IMR-90 (cell line): ENCODE measurements around the gene MIER2. TPM values are rescaled to one million over a fixed set of nuclear protein-coding genes. Genes with fewer than 3 reads are reported as not detected.

Experiments used
- ATAC-seq: fragments of 200-7000 bp; cut with Tn5 transposase; 2 replicates; pipeline ENCODE4 v1.9.1; 2020; ENCODE audit warnings: low read depth, mild to moderate bottlenecking, moderate library complexity
- BruUV-seq: library from RNA; stranded (reverse); fragments of 400-500 nt; replicated peaks from 2 replicates; lab custom pipeline; 2021; lab: Mats Ljungman, UMichigan
- CTCF ChIA-PET: fragments of 300-600 bp; formaldehyde crosslinking; extraction: SDS; loops from one replicate; lab custom pipeline; 2021; ENCODE audit warnings: antibody characterized with exemption; lab: Yijun Ruan, JAX
- POLR2A ChIA-PET: fragments of 300-600 bp; sonication (Branson Sonifier 250); formaldehyde crosslinking; loops from one replicate; lab custom pipeline; 2022; ENCODE audit warnings: antibody characterized with exemption; ENCODE audit not compliant: unreplicated experiment; lab: Charles Lee
- DNase-seq: peaks from one replicate; pipeline ENCODE4 v3.0.0; 2013
- H2AFZ ChIP-seq: replicated peaks from 2 replicates; pipeline ENCODE3; 2013; ENCODE audit warnings: low read length, mild to moderate bottlenecking; ENCODE audit not compliant: poor library complexity
- H2AK5ac ChIP-seq: 2 replicates; pipeline ENCODE4 v1.6.1; 2013; ENCODE audit warnings: low read depth, low read length, inconsistent platforms
- H2AK9ac ChIP-seq: replicated peaks from 2 replicates; pipeline ENCODE3; 2013; ENCODE audit warnings: mild to moderate bottlenecking, low read depth, low read length, moderate library complexity; ENCODE audit not compliant: poor library complexity
- H2BK120ac ChIP-seq: 2 replicates; pipeline ENCODE4 v1.6.1; 2013; ENCODE audit warnings: low read depth, low read length, inconsistent platforms
- H2BK15ac ChIP-seq: 3 replicates; pipeline ENCODE4 v1.6.1; 2013; ENCODE audit warnings: low read depth, low read length, inconsistent platforms
- H2BK20ac ChIP-seq: 2 replicates; pipeline ENCODE4 v1.6.1; 2013; ENCODE audit warnings: low read depth, mild to moderate bottlenecking, inconsistent platforms, low read length, moderate library complexity
- H2BK5ac ChIP-seq: 2 replicates; pipeline ENCODE4 v1.6.1; 2013; ENCODE audit warnings: mild to moderate bottlenecking, low read depth, low read length, inconsistent platforms; ENCODE audit not compliant: poor library complexity, severe bottlenecking
- H3K14ac ChIP-seq: replicated peaks from 2 replicates; pipeline ENCODE4 v1.6.1; 2013; ENCODE audit warnings: low read depth, low read length, inconsistent platforms
- H3K18ac ChIP-seq: 2 replicates; pipeline ENCODE4 v1.6.1; 2013; ENCODE audit warnings: low read depth, low read length, control low read depth
- H3K23ac ChIP-seq: 2 replicates; pipeline ENCODE4 v1.6.1; 2013; ENCODE audit warnings: low read depth, low read length, inconsistent platforms
- H3K27ac ChIP-seq: 2 replicates; pipeline ENCODE4 v1.5.1; 2013; ENCODE audit warnings: mild to moderate bottlenecking, control low read depth, low read length; ENCODE audit not compliant: insufficient read depth
- H3K27me3 ChIP-seq: 2 replicates; pipeline ENCODE4 v1.6.1; 2013; ENCODE audit warnings: low read length; ENCODE audit not compliant: control insufficient read depth, insufficient read depth
- H3K36me3 ChIP-seq: 2 replicates; pipeline ENCODE4 v1.6.1; 2013; ENCODE audit warnings: low read length, mixed read lengths; ENCODE audit not compliant: control insufficient read depth, insufficient read depth
- H3K4ac ChIP-seq: 2 replicates; pipeline ENCODE4 v1.6.1; 2013; ENCODE audit warnings: low read depth, low read length, inconsistent platforms
- H3K4me1 ChIP-seq: 2 replicates; pipeline ENCODE4 v1.6.1; 2013; ENCODE audit warnings: low read length, mixed read lengths; ENCODE audit not compliant: control insufficient read depth, insufficient read depth
- H3K4me2 ChIP-seq: 2 replicates; pipeline ENCODE4 v1.6.1; 2013; ENCODE audit warnings: low read depth, mild to moderate bottlenecking, control low read depth, low read length, moderate library complexity
- H3K4me3 ChIP-seq: 2 replicates; pipeline ENCODE4 v1.5.1; 2013; ENCODE audit warnings: low read depth, mild to moderate bottlenecking, control low read depth, low read length, moderate library complexity; ENCODE audit not compliant: insufficient read depth
- H3K56ac ChIP-seq: 2 replicates; pipeline ENCODE4 v1.6.1; 2013; ENCODE audit warnings: low read length, inconsistent platforms; ENCODE audit not compliant: insufficient read depth; ENCODE audit errors: extremely low read depth
- H3K79me1 ChIP-seq, 2 experiments: 2 replicates each; pipeline ENCODE4 v1.6.1; 2013; ENCODE audit warnings: low read length in 2 of 2, inconsistent platforms in 1 of 2, low read depth in 1 of 2
- H3K9ac ChIP-seq: 2 replicates; pipeline ENCODE4 v1.6.1; 2013; ENCODE audit warnings: low read depth, low read length, control low read depth
- H3K9me1 ChIP-seq: 2 replicates; pipeline ENCODE4 v1.6.1; 2013; ENCODE audit warnings: low read length, inconsistent platforms; ENCODE audit not compliant: insufficient read depth
- H3K9me3 ChIP-seq: 2 replicates; pipeline ENCODE4 v1.6.1; 2013; ENCODE audit warnings: low read length; ENCODE audit not compliant: control insufficient read depth, insufficient read depth
- H4K20me1 ChIP-seq: 2 replicates; pipeline ENCODE4 v1.6.1; 2013; ENCODE audit warnings: low read length, inconsistent platforms; ENCODE audit not compliant: insufficient read depth
- H4K5ac ChIP-seq: 2 replicates; pipeline ENCODE4 v1.6.1; 2013; ENCODE audit warnings: mild to moderate bottlenecking, low read depth, low read length, control low read depth
- H4K8ac ChIP-seq, 2 experiments: 2 replicates each; pipeline ENCODE4 v1.6.1; 2013; ENCODE audit warnings: low read depth in 2 of 2, low read length in 2 of 2, control low read depth in 1 of 2, inconsistent platforms in 1 of 2
- H4K91ac ChIP-seq: 2 replicates; pipeline ENCODE4 v1.6.1; 2013; ENCODE audit warnings: low read depth, low read length, inconsistent platforms; ENCODE audit not compliant: insufficient read depth
- BHLHE40 ChIP-seq: fragments of 150-350 bp; IDR thresholded peaks from 2 replicates; pipeline ENCODE4 v1.6.1; 2016; ENCODE audit warnings: mild to moderate bottlenecking, low read depth, low read length
- CEBPB ChIP-seq: IDR thresholded peaks from 2 replicates; pipeline ENCODE4 v1.6.1; 2012; ENCODE audit warnings: low read depth, low read length, improper control_type of control experiment
- CHD1 ChIP-seq: IDR thresholded peaks from 2 replicates; pipeline ENCODE4 v1.6.1; 2012; ENCODE audit warnings: low read depth, low read length, improper control_type of control experiment
- FOS ChIP-seq: fragments of 150-350 bp; IDR thresholded peaks from 2 replicates; pipeline ENCODE4 v1.6.1; 2016; ENCODE audit warnings: low read depth, low read length
- MAZ ChIP-seq: IDR thresholded peaks from 2 replicates; pipeline ENCODE4 v1.6.1; 2012; ENCODE audit warnings: low read depth, mild to moderate bottlenecking, low read length, improper control_type of control experiment, moderate library complexity, borderline replicate concordance
- MXI1 ChIP-seq: IDR thresholded peaks from 2 replicates; pipeline ENCODE4 v1.6.1; 2012; ENCODE audit warnings: low read depth, mild to moderate bottlenecking, low read length, moderate library complexity, borderline replicate concordance
- NFE2L2 ChIP-seq: fragments of 150-350 bp; IDR thresholded peaks from 2 replicates; pipeline ENCODE4 v1.6.1; 2016; ENCODE audit warnings: low read depth, mild to moderate bottlenecking, low read length
- POLR2A ChIP-seq: IDR thresholded peaks from 2 replicates; pipeline ENCODE4 v1.6.1; 2012; ENCODE audit warnings: mild to moderate bottlenecking, low read depth, low read length
- RAD21 ChIP-seq: IDR thresholded peaks from 2 replicates; pipeline ENCODE4 v1.6.1; 2012; ENCODE audit warnings: low read length, improper control_type of control experiment
- RCOR1 ChIP-seq: IDR thresholded peaks from 2 replicates; pipeline ENCODE4 v1.6.1; 2012; ENCODE audit warnings: mild to moderate bottlenecking, low read length, improper control_type of control experiment; ENCODE audit not compliant: insufficient replicate concordance
- RFX5 ChIP-seq: IDR thresholded peaks from 2 replicates; pipeline ENCODE4 v1.8.0; 2012; ENCODE audit warnings: low read depth, mild to moderate bottlenecking, low read length, moderate library complexity
- SMC3 ChIP-seq: fragments of 150-350 bp; IDR thresholded peaks from 2 replicates; pipeline ENCODE4 v1.6.1; 2016; ENCODE audit warnings: low read depth, mild to moderate bottlenecking, antibody characterized with exemption, low read length, moderate library complexity
- WGBS, 2 experiments: methylation state at CpG; one replicate each; pipeline versions ENCODE4 v1.1.5 to v1.1.7; 2013; ENCODE audit warnings: missing lambda C conversion rate in 2 of 2; ENCODE audit not compliant: insufficient read length in 1 of 2; ENCODE audit errors: extremely low coverage in 2 of 2; 5-methylcytosine and 5-hydroxymethylcytosine counted together
- dilution Hi-C: fragments of 300-500 bp; cut with HindIII; formaldehyde crosslinking; loops from one replicate; pipeline ENCODE4 v1.14.3; 2018; ENCODE audit warnings: low sequenced_read_pairs; ENCODE audit not compliant: unreplicated experiment
- in situ Hi-C: fragments of 300-500 bp; cut with MboI; formaldehyde crosslinking; loops from 3 replicates; pipeline ENCODE4 v1.14.3; 2019; ENCODE audit warnings: low sequenced_read_pairs, inconsistent platforms, mixed read lengths
- intact Hi-C: fragments of 100-400 bp; cut with micrococcal nuclease; formaldehyde crosslinking; loops from 2 replicates; pipeline ENCODE4 v1.10.0; 2022
- polyA plus RNA-seq, 3 experiments: library from polyadenylated mRNA; depleted of rRNA; stranded (reverse); fragments of >200 nt; gene quantifications; 2 replicates each; pipeline ENCODE4 v1.2.3, GENCODE V29; 2012; ENCODE audit warnings: low replicate concordance in 1 of 3
- total RNA-seq: library from RNA; depleted of rRNA; stranded (reverse); fragments of >200 nt; gene quantifications from 2 replicates; pipeline ENCODE4 v1.2.3, GENCODE V29; 2012
- TF ChIP-seq, protein P1 (sequence below): fragments of 150-350 bp; IDR thresholded peaks from 2 replicates; pipeline ENCODE4 v1.6.1; 2016; ENCODE audit warnings: low read depth, mild to moderate bottlenecking, low read length, moderate library complexity, borderline replicate concordance
- TF ChIP-seq, protein P2 (sequence below): conservative IDR thresholded peaks from 2 replicates; pipeline ENCODE4 v1.5.1; 2012; ENCODE audit warnings: mild to moderate bottlenecking, low read depth, low read length, improper control_type of control experiment
- TF ChIP-seq, protein P3 (sequence below): fragments of 150-350 bp; IDR thresholded peaks from 2 replicates; pipeline ENCODE4 v1.6.1; 2017; ENCODE audit warnings: mild to moderate bottlenecking, antibody characterized with exemption, low read length, low read depth

Gene MIER2
- total and polyA plus RNA-seq, 2 of the 4 experiments (the other 2 are of a cell fraction), result 28.0 to 28.4 TPM

DNA sequence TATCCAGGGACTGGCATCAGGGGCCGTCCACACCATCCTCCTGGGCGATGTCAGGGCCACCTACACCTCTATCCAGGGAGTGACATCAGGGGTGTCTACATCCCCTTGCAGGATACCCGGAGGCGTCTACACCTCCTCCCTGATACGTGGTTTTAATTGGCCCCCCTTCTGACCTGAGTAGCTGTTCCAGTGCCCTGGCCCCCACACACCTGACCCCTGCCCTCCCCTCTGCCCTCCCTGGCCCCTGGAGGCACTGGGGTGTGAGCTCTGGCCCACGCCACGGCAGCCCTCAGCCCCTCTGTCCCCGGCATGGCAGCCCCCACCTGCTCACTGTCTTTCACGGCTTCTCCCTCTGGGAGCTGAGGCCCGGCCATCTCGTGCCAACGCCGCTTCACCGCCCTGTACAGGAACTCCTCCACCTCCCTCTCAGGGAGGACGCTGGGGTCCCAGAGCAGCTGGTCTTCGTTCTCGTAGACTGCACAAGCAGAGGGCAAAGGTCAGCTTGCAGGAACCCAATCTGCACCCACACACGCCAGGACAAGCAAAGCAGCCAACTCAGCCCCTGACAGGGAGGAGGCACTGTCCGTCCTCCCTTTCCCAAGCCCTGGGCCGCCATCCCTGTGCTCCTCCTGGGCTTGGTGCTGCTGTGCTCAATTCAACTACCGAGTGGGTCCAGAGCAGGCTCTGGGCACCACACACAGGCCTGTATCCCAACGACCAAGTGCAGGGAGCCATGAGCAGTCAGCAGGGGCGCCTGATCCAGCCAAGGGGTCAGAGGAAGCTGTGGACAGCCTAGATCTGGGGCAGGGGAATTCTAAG, 31.2 kb downstream of the MIER2 start:
- ChIA-PET POLR2A (no interaction called here), CTCF (no interaction called here)
- no peak overlapping the region for H2BK5ac ChIP-seq
- TF ChIP-seq RCOR1, result no peak
- TF ChIP-seq CHD1, result no peak
- TF ChIP-seq, protein P1, sequence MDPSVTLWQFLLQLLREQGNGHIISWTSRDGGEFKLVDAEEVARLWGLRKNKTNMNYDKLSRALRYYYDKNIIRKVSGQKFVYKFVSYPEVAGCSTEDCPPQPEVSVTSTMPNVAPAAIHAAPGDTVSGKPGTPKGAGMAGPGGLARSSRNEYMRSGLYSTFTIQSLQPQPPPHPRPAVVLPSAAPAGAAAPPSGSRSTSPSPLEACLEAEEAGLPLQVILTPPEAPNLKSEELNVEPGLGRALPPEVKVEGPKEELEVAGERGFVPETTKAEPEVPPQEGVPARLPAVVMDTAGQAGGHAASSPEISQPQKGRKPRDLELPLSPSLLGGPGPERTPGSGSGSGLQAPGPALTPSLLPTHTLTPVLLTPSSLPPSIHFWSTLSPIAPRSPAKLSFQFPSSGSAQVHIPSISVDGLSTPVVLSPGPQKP, result no peak
- no peak for TF ChIP-seq BHLHE40
- no peak for TF ChIP-seq NFE2L2
- no peak for TF ChIP-seq SMC3
- TF ChIP-seq, protein P2, sequence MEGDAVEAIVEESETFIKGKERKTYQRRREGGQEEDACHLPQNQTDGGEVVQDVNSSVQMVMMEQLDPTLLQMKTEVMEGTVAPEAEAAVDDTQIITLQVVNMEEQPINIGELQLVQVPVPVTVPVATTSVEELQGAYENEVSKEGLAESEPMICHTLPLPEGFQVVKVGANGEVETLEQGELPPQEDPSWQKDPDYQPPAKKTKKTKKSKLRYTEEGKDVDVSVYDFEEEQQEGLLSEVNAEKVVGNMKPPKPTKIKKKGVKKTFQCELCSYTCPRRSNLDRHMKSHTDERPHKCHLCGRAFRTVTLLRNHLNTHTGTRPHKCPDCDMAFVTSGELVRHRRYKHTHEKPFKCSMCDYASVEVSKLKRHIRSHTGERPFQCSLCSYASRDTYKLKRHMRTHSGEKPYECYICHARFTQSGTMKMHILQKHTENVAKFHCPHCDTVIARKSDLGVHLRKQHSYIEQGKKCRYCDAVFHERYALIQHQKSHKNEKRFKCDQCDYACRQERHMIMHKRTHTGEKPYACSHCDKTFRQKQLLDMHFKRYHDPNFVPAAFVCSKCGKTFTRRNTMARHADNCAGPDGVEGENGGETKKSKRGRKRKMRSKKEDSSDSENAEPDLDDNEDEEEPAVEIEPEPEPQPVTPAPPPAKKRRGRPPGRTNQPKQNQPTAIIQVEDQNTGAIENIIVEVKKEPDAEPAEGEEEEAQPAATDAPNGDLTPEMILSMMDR, result no peak
- TF ChIP-seq MAZ, result no peak
- no peak for TF ChIP-seq CEBPB
- TF ChIP-seq RFX5, result no peak
- TF ChIP-seq MXI1, result no peak
- no peak for TF ChIP-seq RAD21
- no peak for TF ChIP-seq POLR2A
- no peak for TF ChIP-seq FOS
- TF ChIP-seq, protein P3, sequence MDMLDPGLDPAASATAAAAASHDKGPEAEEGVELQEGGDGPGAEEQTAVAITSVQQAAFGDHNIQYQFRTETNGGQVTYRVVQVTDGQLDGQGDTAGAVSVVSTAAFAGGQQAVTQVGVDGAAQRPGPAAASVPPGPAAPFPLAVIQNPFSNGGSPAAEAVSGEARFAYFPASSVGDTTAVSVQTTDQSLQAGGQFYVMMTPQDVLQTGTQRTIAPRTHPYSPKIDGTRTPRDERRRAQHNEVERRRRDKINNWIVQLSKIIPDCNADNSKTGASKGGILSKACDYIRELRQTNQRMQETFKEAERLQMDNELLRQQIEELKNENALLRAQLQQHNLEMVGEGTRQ, result no peak

More for the DNA sequence above, 31.2 kb downstream of the MIER2 start:
- Histone ChIP-seq H3K14ac (no peak overlapping the region), H3K9me1 (peaks cover 2% of the 10 kb centered on the region; the same call in 1 of the 2 replicates), H3K79me1 (peaks cover 11 to 51% of the 10 kb centered on the region in 2 experiments), H3K36me3 (peaks cover 54% of the 10 kb centered on the region), H3K18ac (no peak overlapping the region), H4K20me1 (peaks cover 60% of the 10 kb centered on the region), H2AK5ac (no peak overlapping the region), H3K4me2 (no peak overlapping the region), H3K23ac (no peak overlapping the region), H2BK20ac (no peak overlapping the region), H2AK9ac (no peak overlapping the region), H3K56ac (no peak overlapping the region), H3K4me1 (no peaks in the 10 kb centered on the region), H3K27me3 (no peaks in the 10 kb centered on the region), H3K27ac (no peak overlapping the region), H4K8ac (no peak overlapping the region), H2AFZ (no peak overlapping the region), H3K9me3 (peaks cover 3% of the 10 kb centered on the region; the same call in 1 of the 2 replicates), H2BK15ac (no peak overlapping the region), H3K9ac (no peak overlapping the region), H3K4me3 (no peak overlapping the region), H4K91ac (no peak overlapping the region), H4K5ac (no peak overlapping the region), H2BK120ac (no peak overlapping the region), H3K4ac (no peak overlapping the region)
- no TSS peak for BruUV-seq
- DNase-seq (no peak), ATAC-seq (no peak)
- intact Hi-C loops, result no loop called here
- in situ Hi-C loops, result no loop called here
- WGBS, 2 experiments, result 74% methylated on average over 12 of the region's 23 CpGs; no CpG with 5 or more reads in 1 of the 2 experiments
- dilution Hi-C loops, result no loop called here
